Activated CD4-positive, alpha-beta T cell treated with anti-CD3 and anti-CD28 coated beads for 1 hour (primary cell): ENCODE results near the gene SORCS3.
"Not testable (repeated sequence)": the region's sequence is repeated elsewhere in the genome, so short reads cannot be mapped to it uniquely, and the experiment has no call there.

Source experiments
- DNase-seq: peaks from one replicate; pipeline ENCODE4 v3.0.0-alpha.2; 2020

The SORCS3 gene

GRCh38 chr10:104703262-104703661 is 62.2 kb downstream of the SORCS3 start:
- not testable (repeated sequence) for DNase-seq

GRCh38 chr10:104706886-104707285 is 65.8 kb downstream of the SORCS3 start:
- no peak for DNase-seq

GRCh38 chr10:104707602-104708459 is 66.7 kb downstream of the SORCS3 start:
- DNase-seq = no peak

- DNase-seq = no peak
These were observed 70.2 kb downstream of the SORCS3 start for GRCh38 chr10:104711302-104711721.

GRCh38 chr10:104730593-104730992 is 89.5 kb downstream of the SORCS3 start:
- not testable (repeated sequence) for DNase-seq

GRCh38 chr10:104731192-104731591 is 90.1 kb downstream of the SORCS3 start:
- DNase-seq = no peak

GRCh38 chr10:104732222-104732621 is 91.1 kb downstream of the SORCS3 start:
- DNase-seq = no peak

GRCh38 chr10:104734433-104734832 is 93.3 kb downstream of the SORCS3 start:
- no peak for DNase-seq

- DNase-seq = no peak
These were observed 94.1 kb downstream of the SORCS3 start for GRCh38 chr10:104735036-104735756.

- DNase-seq = no peak
These were observed 94.8 kb downstream of the SORCS3 start for GRCh38 chr10:104735757-104736391.

- no peak for DNase-seq
These were observed 100.0 kb downstream of the SORCS3 start for GRCh38 chr10:104741127-104741526.

GRCh38 chr10:104744052-104744451 is 103.0 kb downstream of the SORCS3 start:
- DNase-seq = no peak

GRCh38 chr10:104750291-104750690 is 109.2 kb downstream of the SORCS3 start:
- no peak for DNase-seq

GRCh38 chr10:104762793-104763192 is 121.7 kb downstream of the SORCS3 start:
- no peak for DNase-seq

GRCh38 chr10:104766341-104766740 is 125.3 kb downstream of the SORCS3 start:
- no peak for DNase-seq

- DNase-seq = no peak
These were observed 126.2 kb downstream of the SORCS3 start for GRCh38 chr10:104767282-104767681.

GRCh38 chr10:104767745-104768144 is 126.7 kb downstream of the SORCS3 start:
- DNase-seq = no peak

- no peak for DNase-seq
These were observed 132.0 kb downstream of the SORCS3 start for GRCh38 chr10:104773105-104773504.

GRCh38 chr10:104774234-104774633 is 133.1 kb downstream of the SORCS3 start:
- DNase-seq = no peak

- no peak for DNase-seq
These were observed 136.2 kb downstream of the SORCS3 start for GRCh38 chr10:104777086-104777799.

GRCh38 chr10:104778371-104778770 is 137.3 kb downstream of the SORCS3 start:
- no peak for DNase-seq

GRCh38 chr10:104779701-104780100 is 138.6 kb downstream of the SORCS3 start:
- no peak for DNase-seq

GRCh38 chr10:104780165-104780564 is 139.1 kb downstream of the SORCS3 start:
- no peak for DNase-seq
